Suppressor macrophage treated with lipopolysaccharide for 1 hour (primary cell): ENCODE data around the gene FOLR1.
A peak's percentile ranks its signal among the peaks of the same experiment; 100 is the strongest.
"Not testable (repeated sequence)": the region's sequence is repeated elsewhere in the genome, so short reads cannot be mapped to it uniquely, and the experiment has no call there.

Experiments used
- DNase-seq, 3 donors: peaks; one replicate each; pipeline ENCODE4 v3.0.0-alpha.2; 2020 to 2022

The FOLR1 gene

GRCh38 chr11:72191961-72192381, at the start of gene FOLR1:
Gene FOLR1 (plus strand): TSS chr11:72192140. CDS start chr11:72192174, 34 bp downstream.
- DNase-seq: peak in 2 of 3 donors; percentile 33 to 34

- not testable (repeated sequence) for DNase-seq
These were observed 49.4 kb upstream of the FOLR1 start for GRCh38 chr11:72142543-72142942.

- DNase-seq: no peak
These were observed 47.0 kb upstream of the FOLR1 start for GRCh38 chr11:72144807-72145565.

- DNase-seq: no peak
These were observed 45.3 kb upstream of the FOLR1 start for GRCh38 chr11:72146625-72147024.

- DNase-seq: no peak
These were observed 41.1 kb upstream of the FOLR1 start for GRCh38 chr11:72150882-72151281.

- not testable (repeated sequence) for DNase-seq
These were observed 38.1 kb upstream of the FOLR1 start for GRCh38 chr11:72153874-72154273.

GRCh38 chr11:72154816-72155215, 37.1 kb upstream of the FOLR1 start:
- no peak for DNase-seq

- no peak for DNase-seq
These were observed 36.2 kb upstream of the FOLR1 start for GRCh38 chr11:72155751-72156150.

- no peak for DNase-seq
These were observed 34.8 kb upstream of the FOLR1 start for GRCh38 chr11:72157131-72157530.

- no peak for DNase-seq
These were observed 31.6 kb upstream of the FOLR1 start for GRCh38 chr11:72160319-72160718.

GRCh38 chr11:72162891-72163492, 28.9 kb upstream of the FOLR1 start:
- no peak for DNase-seq

- DNase-seq: not testable (repeated sequence)
These were observed 27.8 kb upstream of the FOLR1 start for GRCh38 chr11:72164187-72164586.

GRCh38 chr11:72169046-72169555, 22.8 kb upstream of the FOLR1 start:
- not testable (repeated sequence) for DNase-seq

GRCh38 chr11:72169754-72170153, 22.2 kb upstream of the FOLR1 start:
- not testable (repeated sequence) for DNase-seq

- DNase-seq: peak; percentile 29 to 54 (median 31)
These were observed 19.9 kb upstream of the FOLR1 start for GRCh38 chr11:72172043-72172442.

- DNase-seq: no peak
These were observed 18.6 kb upstream of the FOLR1 start for GRCh38 chr11:72173291-72173690.

- DNase-seq: no peak
These were observed 17.5 kb upstream of the FOLR1 start for GRCh38 chr11:72174302-72175070.

GRCh38 chr11:72177656-72178055, 14.3 kb upstream of the FOLR1 start:
- DNase-seq: no peak

GRCh38 chr11:72179049-72179803, 12.7 kb upstream of the FOLR1 start:
- no peak for DNase-seq

GRCh38 chr11:72179804-72180396, 12.0 kb upstream of the FOLR1 start:
- no peak for DNase-seq

GRCh38 chr11:72180892-72181552, 10.9 kb upstream of the FOLR1 start:
- not testable (repeated sequence) for DNase-seq

- not testable (repeated sequence) for DNase-seq
These were observed 10.4 kb upstream of the FOLR1 start for GRCh38 chr11:72181553-72181958.
